Measurements from ENCODE around the gene FER. TPM values are rescaled to one million over a fixed set of nuclear protein-coding genes. Genes with fewer than 3 reads are reported as not detected.

FER gene
- total and polyA plus RNA-seq, 2 of the 8 experiments (the other 6 are each of a cell fraction or from before 2014, with no cell fraction given): 1.3 to 15.8 TPM

- no peak for TF ChIP-seq CTBP2 (IDR thresholded peaks at IDR 0.05; ENCODE audit: borderline replicate concordance, insufficient read depth, insufficient read length, low read length)
Observed at GRCh38 chr5:108946008-108946407, 198.3 kb downstream of the FER start (continued).
